Osteocyte (in vitro differentiated cells): ENCODE results near the gene SEC61B. TPM values are rescaled to one million over a fixed set of nuclear protein-coding genes. Genes with fewer than 3 reads are reported as not detected.

ENCODE experiments used
- DNase-seq: peaks from one replicate; pipeline ENCODE4 v3.0.0; 2021; ENCODE audit warnings: mixed read lengths; ENCODE audit not compliant: unreplicated experiment; ENCODE audit errors: extremely low spot score
- H3K27ac Mint-ChIP-seq: one replicate; pipeline ENCODE4 v1.8.0; 2021; ENCODE audit warnings: mild to moderate bottlenecking, mixed read lengths; ENCODE audit not compliant: unreplicated experiment
- H3K27me3 Mint-ChIP-seq: one replicate; pipeline ENCODE4 v1.8.0; 2021; ENCODE audit warnings: mixed read lengths; ENCODE audit not compliant: unreplicated experiment
- H3K36me3 Mint-ChIP-seq: one replicate; pipeline ENCODE4 v1.8.0; 2021; ENCODE audit warnings: mixed read lengths; ENCODE audit not compliant: unreplicated experiment
- H3K4me1 Mint-ChIP-seq: one replicate; pipeline ENCODE4 v1.8.0; 2021; ENCODE audit warnings: mixed read lengths; ENCODE audit not compliant: unreplicated experiment
- H3K4me3 Mint-ChIP-seq: one replicate; pipeline ENCODE4 v1.8.0; 2021; ENCODE audit warnings: mild to moderate bottlenecking, moderate library complexity, mixed read lengths; ENCODE audit not compliant: unreplicated experiment
- H3K9me3 Mint-ChIP-seq: one replicate; pipeline ENCODE4 v1.8.0; 2021; ENCODE audit warnings: mixed read lengths; ENCODE audit not compliant: unreplicated experiment
- total RNA-seq: library from RNA; stranded (reverse); gene quantifications from 2 replicates; pipeline ENCODE4 v1.2.1, GENCODE V29; 2021
- TF ChIP-seq, protein P1 (sequence below): fragments of 200-600 bp; sonication (generic); IDR thresholded peaks from 2 replicates; pipeline ENCODE4 v1.5.0; 2021; ENCODE audit warnings: antibody characterized with exemption, mild to moderate bottlenecking, moderate library complexity

SEC61B gene
- total RNA-seq, 1 donor from 2014 or later: 148 TPM

DNA sequence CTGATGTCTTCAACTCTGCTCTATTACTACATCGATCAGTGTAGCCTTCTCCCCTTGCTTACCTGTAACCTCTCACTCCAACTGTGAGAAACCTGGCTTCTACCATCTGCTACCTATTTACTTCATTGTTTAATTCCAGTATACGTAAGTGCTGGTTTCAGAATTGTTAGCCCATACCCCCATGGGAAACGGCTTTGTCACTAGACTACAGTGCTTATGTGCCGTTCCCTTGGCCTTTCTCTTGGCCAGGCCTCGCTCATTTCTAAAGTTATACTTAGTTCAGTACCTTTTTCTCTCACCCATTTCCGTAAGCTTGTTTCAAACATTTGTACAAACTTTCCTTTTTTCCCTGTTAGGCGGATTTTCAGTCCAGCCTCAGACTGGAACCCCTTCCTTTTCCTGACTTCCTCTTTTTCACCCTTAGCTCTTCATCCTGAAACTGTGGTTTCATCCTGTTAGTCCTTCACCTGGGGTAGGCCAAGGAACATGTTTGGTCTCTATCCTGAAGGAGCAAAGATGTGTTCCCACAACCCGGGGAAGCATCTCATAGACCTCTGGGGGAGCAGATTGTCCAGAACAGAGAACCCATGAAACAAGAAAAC lies 22.0 kb upstream of the SEC61B start:
- Mint-ChIP-seq H3K9me3 (no peaks in the 10 kb centered on the region), H3K4me1 (no peaks in the 10 kb centered on the region), H3K36me3 (peaks cover 2% of the 10 kb centered on the region), H3K27ac (no peak overlapping the region), H3K4me3 (no peak overlapping the region), H3K27me3 (peaks cover 35% of the 10 kb centered on the region)
- TF ChIP-seq, protein P1, sequence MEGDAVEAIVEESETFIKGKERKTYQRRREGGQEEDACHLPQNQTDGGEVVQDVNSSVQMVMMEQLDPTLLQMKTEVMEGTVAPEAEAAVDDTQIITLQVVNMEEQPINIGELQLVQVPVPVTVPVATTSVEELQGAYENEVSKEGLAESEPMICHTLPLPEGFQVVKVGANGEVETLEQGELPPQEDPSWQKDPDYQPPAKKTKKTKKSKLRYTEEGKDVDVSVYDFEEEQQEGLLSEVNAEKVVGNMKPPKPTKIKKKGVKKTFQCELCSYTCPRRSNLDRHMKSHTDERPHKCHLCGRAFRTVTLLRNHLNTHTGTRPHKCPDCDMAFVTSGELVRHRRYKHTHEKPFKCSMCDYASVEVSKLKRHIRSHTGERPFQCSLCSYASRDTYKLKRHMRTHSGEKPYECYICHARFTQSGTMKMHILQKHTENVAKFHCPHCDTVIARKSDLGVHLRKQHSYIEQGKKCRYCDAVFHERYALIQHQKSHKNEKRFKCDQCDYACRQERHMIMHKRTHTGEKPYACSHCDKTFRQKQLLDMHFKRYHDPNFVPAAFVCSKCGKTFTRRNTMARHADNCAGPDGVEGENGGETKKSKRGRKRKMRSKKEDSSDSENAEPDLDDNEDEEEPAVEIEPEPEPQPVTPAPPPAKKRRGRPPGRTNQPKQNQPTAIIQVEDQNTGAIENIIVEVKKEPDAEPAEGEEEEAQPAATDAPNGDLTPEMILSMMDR: no peak
- DNase-seq: no peak

DNA sequence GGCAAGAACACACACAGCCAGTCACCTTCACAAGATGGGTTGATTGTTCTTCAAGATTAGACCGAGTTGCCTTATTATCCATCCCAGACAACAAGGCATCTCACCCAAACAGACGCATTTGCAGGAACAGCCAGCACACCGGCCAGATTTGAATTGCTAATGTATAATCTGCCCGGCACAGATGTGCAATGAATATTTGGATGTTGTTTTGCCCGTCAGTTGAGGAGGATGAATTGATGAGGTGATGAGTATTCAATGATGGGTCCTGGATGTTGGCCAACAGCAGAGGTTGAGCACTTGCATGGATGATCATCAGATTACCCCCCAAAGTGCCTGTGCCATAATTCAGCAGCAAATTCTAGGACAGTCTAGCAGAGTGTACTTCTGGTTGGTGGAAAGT lies 20.5 kb upstream of the SEC61B start:
- no peak for DNase-seq
- H3K27ac Mint-ChIP-seq: no peak overlapping the region
- H3K4me3 Mint-ChIP-seq: no peak overlapping the region
- no peaks in the 10 kb centered on the region for H3K4me1 Mint-ChIP-seq
- H3K27me3 Mint-ChIP-seq: peaks cover 28% of the 10 kb centered on the region
- TF ChIP-seq, protein P1: no peak
- peaks cover under 1% of the 10 kb centered on the region for H3K36me3 Mint-ChIP-seq
- H3K9me3 Mint-ChIP-seq: peaks cover 5% of the 10 kb centered on the region

DNA sequence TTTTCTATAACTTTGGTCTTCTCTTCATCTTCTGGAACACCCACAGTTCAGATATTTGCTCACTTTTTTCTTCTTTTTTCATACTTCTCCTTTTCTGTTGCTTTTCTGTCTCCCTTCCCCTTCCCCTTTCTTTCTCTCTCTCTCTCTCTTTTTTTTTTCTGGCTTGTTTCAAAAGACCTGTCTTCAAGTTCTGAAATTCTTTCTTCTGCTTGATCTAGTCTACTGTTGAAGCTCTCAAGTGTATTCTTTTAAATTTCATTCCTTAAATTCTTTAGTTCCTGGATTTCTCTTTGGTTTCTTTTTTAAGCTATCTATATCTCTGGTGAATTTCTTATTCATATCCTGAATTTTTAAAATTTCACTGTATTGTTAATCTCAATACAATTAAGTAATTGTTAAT lies 11.5 kb upstream of the SEC61B start:
- Mint-ChIP-seq H3K4me1 (no peaks in the 10 kb centered on the region), H3K27me3 (peaks cover 3% of the 10 kb centered on the region), H3K4me3 (no peak overlapping the region), H3K27ac (no peak overlapping the region), H3K9me3 (peaks cover 47% of the 10 kb centered on the region), H3K36me3 (peaks cover 19% of the 10 kb centered on the region)
- TF ChIP-seq, protein P1: no peak
- DNase-seq: no peak

DNA sequence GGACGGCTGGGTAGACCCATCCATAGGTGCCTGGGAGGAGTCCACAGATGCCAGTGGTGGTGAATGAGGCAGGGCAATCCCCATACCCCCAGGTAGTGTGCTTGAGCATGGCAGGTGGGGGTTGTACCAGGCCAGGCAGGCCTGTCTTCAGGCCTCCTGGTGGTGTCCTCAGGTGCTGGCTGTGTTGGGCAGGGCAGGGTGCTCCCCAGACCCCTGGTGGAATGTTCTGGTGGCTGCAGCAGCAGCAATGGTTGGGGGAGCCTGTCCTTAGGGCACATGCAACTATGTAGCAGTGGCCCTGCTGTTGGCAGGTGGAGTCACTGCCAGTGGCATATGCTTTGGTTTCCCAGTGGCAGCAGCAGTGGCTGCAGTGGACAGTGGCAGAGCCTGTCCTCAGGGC lies 10.3 kb upstream of the SEC61B start:
- DNase-seq: no peak
- Mint-ChIP-seq H3K4me3 (no peak overlapping the region), H3K27ac (no peak overlapping the region), H3K36me3 (peaks cover 21% of the 10 kb centered on the region), H3K9me3 (peaks cover 45% of the 10 kb centered on the region), H3K4me1 (no peaks in the 10 kb centered on the region), H3K27me3 (peaks cover 3% of the 10 kb centered on the region)
- TF ChIP-seq, protein P1: no peak

GRCh38 chr9:99213197-99213596 lies 8.9 kb upstream of the SEC61B start:
- Mint-ChIP-seq H3K4me3 (no peak overlapping the region), H3K36me3 (peaks cover 34% of the 10 kb centered on the region), H3K9me3 (peaks cover 34% of the 10 kb centered on the region), H3K4me1 (no peaks in the 10 kb centered on the region), H3K27me3 (no peaks in the 10 kb centered on the region), H3K27ac (no peak overlapping the region)
- TF ChIP-seq, protein P1: no peak
- DNase-seq: no peak
